Activated T-cell treated with anti-CD3 and anti-CD28 coated beads, Interleukin-2, amount 50 U/mL, for 4 hours (primary cell): ENCODE data around the gene AGPAT4. TPM values are rescaled to one million over a fixed set of nuclear protein-coding genes. Genes with fewer than 3 reads are reported as not detected.
"Not testable (repeated sequence)": the region's sequence is repeated elsewhere in the genome, so short reads cannot be mapped to it uniquely, and the experiment has no call there.

Source experiments
- ATAC-seq, 2 donors: fragments of 200-7000 bp; cut with Tn5 transposase; one replicate each; pipeline ENCODE4 v1.10.0; 2021
- DNase-seq: peaks from one replicate; pipeline ENCODE4 v3.0.0-alpha.2; 2020
- H3K27me3 Mint-ChIP-seq: one replicate; pipeline ENCODE4 v1.8.0; 2021; ENCODE audit warnings: low read depth, mixed read lengths
- H3K36me3 Mint-ChIP-seq: one replicate; pipeline ENCODE4 v1.8.0; 2022; ENCODE audit warnings: mixed read lengths; ENCODE audit not compliant: insufficient read depth
- H3K4me1 Mint-ChIP-seq: one replicate; pipeline ENCODE4 v1.8.0; 2021; ENCODE audit warnings: low read depth, mixed read lengths
- H3K4me3 Mint-ChIP-seq: one replicate; pipeline ENCODE4 v1.8.0; 2021; ENCODE audit warnings: mild to moderate bottlenecking, moderate library complexity, mixed read lengths
- H3K9me3 Mint-ChIP-seq: one replicate; pipeline ENCODE4 v1.8.0; 2021; ENCODE audit warnings: mixed read lengths
- total RNA-seq, 3 donors: library from RNA; stranded (reverse); gene quantifications; one replicate each; pipeline ENCODE4 v1.2.1, GENCODE V29; 2021

The AGPAT4 gene
- total RNA-seq, 3 donors from 2014 or later = 1.5 to 2.0 (median 2.0) TPM

GRCh38 chr6:161233986-161234661 is 39.7 kb downstream of the AGPAT4 start:
- Mint-ChIP-seq H3K9me3 (no peaks in the 10 kb centered on the region), H3K4me1 (peaks cover 6% of the 10 kb centered on the region), H3K36me3 (peaks cover 26% of the 10 kb centered on the region), H3K27me3 (no peaks in the 10 kb centered on the region), H3K4me3 (no peak overlapping the region)
- ATAC-seq = no peak
- DNase-seq = no peak

- H3K4me3 Mint-ChIP-seq = no peak overlapping the region
- no peak for DNase-seq
- H3K36me3 Mint-ChIP-seq = peaks cover 21% of the 10 kb centered on the region
- no peak for ATAC-seq
- no peaks in the 10 kb centered on the region for H3K9me3 Mint-ChIP-seq
- H3K27me3 Mint-ChIP-seq = no peaks in the 10 kb centered on the region
- H3K4me1 Mint-ChIP-seq = peaks cover 17% of the 10 kb centered on the region
Measured at GRCh38 chr6:161232467-161232866, 41.4 kb downstream of the AGPAT4 start.

- Mint-ChIP-seq H3K4me3 (no peak overlapping the region), H3K36me3 (peaks cover 21% of the 10 kb centered on the region), H3K4me1 (peaks cover 21% of the 10 kb centered on the region), H3K9me3 (no peaks in the 10 kb centered on the region), H3K27me3 (no peaks in the 10 kb centered on the region)
- DNase-seq = no peak
- ATAC-seq = no peak
Measured at GRCh38 chr6:161232010-161232409, 41.9 kb downstream of the AGPAT4 start.

DNA sequence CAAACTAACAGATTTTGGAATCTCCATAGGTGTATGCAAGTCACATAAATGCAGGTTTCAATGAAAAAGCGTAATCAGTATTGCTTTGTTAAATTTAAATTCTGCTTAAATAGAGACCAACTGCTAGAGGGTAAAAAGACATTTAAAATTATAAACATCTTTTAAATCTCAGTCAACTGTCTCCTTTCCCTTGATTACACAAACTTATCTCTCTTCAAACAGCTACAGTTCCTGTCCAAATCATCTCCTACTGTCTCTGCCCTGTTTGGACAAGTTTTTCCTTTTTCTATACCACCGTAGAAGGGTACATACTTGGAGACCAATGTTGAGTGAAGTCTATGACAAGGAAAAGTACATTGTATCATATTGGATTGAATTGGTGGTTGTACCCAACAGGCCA is 43.5 kb downstream of the AGPAT4 start:
- Mint-ChIP-seq H3K4me1 (peaks cover 33% of the 10 kb centered on the region), H3K9me3 (no peaks in the 10 kb centered on the region), H3K4me3 (no peak overlapping the region), H3K36me3 (peaks cover 24% of the 10 kb centered on the region), H3K27me3 (no peaks in the 10 kb centered on the region)
- ATAC-seq = no peak
- DNase-seq = no peak

DNA sequence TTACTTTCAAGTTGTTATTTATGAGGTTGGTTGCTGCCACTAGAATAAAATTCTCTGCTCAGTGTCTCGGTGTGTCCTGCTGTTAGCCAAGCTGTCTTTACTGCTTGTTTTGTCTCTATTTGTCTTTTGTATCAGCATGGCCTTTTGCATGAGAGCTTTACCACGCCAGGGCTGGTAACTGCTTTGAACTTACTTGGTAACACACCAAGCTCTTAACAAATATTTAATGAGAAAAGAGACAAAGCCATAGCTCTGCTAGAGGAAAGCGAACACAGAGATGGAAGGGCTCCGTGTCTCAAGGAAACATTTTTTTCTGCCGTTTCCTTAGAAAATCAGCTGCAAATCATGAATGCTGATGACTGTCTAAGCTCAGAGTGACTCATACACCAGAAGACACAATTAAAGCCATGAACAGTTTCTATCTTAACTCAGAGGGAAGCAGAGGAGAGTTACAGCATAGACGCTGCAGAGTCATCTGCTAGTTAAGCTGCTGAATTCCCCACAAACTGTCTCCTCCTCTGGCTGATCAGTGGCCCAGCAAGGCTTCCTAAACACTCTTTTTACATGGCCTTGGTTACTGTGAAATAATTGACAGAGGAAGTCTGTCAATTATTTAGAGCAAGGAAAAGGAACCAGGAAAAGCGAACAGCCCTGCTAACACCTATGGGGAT is 44.8 kb downstream of the AGPAT4 start:
- Mint-ChIP-seq H3K27me3 (no peaks in the 10 kb centered on the region), H3K36me3 (peaks cover 24% of the 10 kb centered on the region), H3K4me3 (no peak overlapping the region), H3K9me3 (no peaks in the 10 kb centered on the region), H3K4me1 (peaks cover 41% of the 10 kb centered on the region)
- peak; percentile 37 to 64 for ATAC-seq
- DNase-seq = no peak

DNA sequence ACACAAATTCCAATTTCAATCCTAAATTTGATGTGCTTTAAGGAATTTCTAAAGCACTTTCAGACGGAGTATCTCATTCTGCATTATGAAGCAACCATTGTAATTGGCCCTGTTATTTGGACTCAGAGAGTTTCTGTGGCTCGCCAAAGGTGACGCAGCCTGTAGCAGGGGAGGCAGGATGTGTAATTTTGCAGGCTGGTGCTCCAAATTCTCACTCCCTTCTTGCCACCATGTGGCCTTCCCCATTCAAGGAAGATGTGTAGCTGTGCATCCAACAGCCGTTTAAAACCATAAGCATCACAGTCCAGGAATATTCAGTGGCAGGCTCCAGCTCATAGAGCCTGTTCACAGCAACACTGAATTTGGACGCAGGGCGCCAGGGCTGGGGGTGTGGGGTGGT is 45.8 kb downstream of the AGPAT4 start:
- Mint-ChIP-seq H3K4me1 (peaks cover 47% of the 10 kb centered on the region), H3K4me3 (no peak overlapping the region), H3K36me3 (peaks cover 23% of the 10 kb centered on the region), H3K9me3 (no peaks in the 10 kb centered on the region), H3K27me3 (no peaks in the 10 kb centered on the region)
- no peak for ATAC-seq
- no peak for DNase-seq

GRCh38 chr6:161227004-161227960 is 46.6 kb downstream of the AGPAT4 start:
- Mint-ChIP-seq H3K4me3 (peak overlapping the region; percentile 39), H3K9me3 (no peaks in the 10 kb centered on the region), H3K36me3 (peaks cover 21% of the 10 kb centered on the region), H3K27me3 (no peaks in the 10 kb centered on the region), H3K4me1 (peaks cover 47% of the 10 kb centered on the region)
- no peak for DNase-seq
- no peak for ATAC-seq

- no peaks in the 10 kb centered on the region for H3K9me3 Mint-ChIP-seq
- H3K4me3 Mint-ChIP-seq = peak overlapping the region; percentile 39
- ATAC-seq (peak; percentile 47 to 51), DNase-seq (no peak)
- no peaks in the 10 kb centered on the region for H3K27me3 Mint-ChIP-seq
- peaks cover 18% of the 10 kb centered on the region for H3K36me3 Mint-ChIP-seq
- H3K4me1 Mint-ChIP-seq = peaks cover 47% of the 10 kb centered on the region
Measured at GRCh38 chr6:161226009-161226964, 47.6 kb downstream of the AGPAT4 start.

DNA sequence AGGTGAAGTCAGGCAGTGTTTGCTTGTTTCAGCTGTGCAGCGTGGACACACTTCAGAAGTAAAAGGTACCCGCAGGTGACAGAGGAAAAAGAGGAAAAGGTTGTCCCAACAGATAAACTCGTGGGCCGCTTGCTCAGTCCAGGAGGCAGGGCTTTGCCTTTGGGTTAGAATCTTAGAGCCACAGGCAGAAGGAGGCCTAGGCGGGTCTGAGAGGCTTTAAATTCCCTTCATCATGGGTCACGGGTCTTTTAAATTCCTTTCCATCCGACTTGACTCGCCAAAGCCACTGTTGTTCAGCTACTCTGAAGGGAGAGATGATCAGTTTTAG is 48.2 kb downstream of the AGPAT4 start:
- DNase-seq (no peak), ATAC-seq (no peak)
- Mint-ChIP-seq H3K36me3 (peaks cover 15% of the 10 kb centered on the region), H3K9me3 (no peaks in the 10 kb centered on the region), H3K4me3 (no peak overlapping the region), H3K4me1 (peaks cover 47% of the 10 kb centered on the region), H3K27me3 (no peaks in the 10 kb centered on the region)

DNA sequence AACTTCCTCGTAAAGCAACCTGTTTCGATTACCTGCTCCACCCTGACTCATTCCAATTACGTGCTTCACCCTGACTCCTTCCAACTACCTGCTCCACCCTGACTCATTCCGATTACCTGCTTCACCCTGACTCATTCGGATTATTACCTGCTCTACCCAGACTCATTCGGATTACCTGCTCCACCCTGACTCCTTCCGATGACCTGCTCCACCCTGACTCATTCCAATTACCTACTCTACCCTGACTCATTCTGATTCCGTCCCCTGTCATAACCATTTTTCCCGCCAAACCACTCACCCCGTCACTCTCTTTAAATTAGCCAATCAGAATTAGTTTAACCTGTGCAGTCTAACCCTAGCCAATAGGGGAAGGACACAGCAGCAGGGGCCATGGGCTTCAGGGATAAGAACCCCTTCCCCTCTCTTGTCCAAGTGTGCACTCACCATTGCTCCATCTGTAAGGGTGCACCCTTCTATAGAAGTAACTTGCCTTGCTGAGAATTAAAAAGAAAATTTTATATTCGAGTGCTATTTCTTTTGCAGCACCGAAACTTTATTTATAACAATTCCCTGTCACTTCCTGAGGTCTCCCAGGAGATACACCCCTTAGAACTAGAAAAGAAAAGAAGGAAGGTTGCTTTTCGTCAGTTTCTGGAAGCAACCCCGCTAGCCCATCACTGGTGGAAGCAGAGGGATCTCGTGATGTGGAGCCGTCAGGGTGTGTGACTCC is 48.7 kb downstream of the AGPAT4 start:
- H3K4me1 Mint-ChIP-seq = peaks cover 47% of the 10 kb centered on the region
- not testable (repeated sequence) for H3K27me3 Mint-ChIP-seq, H3K4me3 Mint-ChIP-seq, DNase-seq, H3K9me3 Mint-ChIP-seq, ATAC-seq
- peaks cover 12% of the 10 kb centered on the region for H3K36me3 Mint-ChIP-seq

GRCh38 chr6:161223646-161224045 is 50.2 kb downstream of the AGPAT4 start:
- Mint-ChIP-seq H3K36me3 (peaks cover 10% of the 10 kb centered on the region), H3K9me3 (no peaks in the 10 kb centered on the region), H3K27me3 (no peaks in the 10 kb centered on the region), H3K4me1 (peaks cover 41% of the 10 kb centered on the region), H3K4me3 (no peak overlapping the region)
- DNase-seq = no peak
- no peak for ATAC-seq

DNA sequence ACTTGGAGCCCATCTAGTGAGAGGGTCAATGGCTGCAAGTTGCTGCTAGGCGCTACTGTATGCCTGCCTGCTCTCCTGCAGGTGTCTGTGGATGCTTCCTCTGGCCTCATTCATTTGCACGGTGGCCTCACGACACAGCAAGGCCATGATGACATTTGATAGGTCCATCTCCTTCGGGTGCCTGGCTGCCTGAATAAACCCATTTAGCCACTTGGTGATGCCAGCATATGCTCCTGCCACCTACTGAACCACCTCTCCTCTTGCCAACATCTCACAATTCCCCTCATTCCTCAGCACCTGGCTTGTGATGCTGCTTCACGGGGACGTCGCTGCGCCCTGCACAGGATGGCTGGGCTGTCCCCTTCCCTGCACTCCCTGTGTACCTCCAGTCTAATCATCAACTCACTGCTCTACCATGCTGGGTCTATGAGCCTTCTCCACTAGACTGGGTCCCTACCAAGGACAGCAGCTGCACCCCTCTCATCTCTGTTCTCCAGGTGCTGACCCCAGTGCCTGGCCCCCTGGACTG is 51.1 kb downstream of the AGPAT4 start:
- DNase-seq = no peak
- H3K27me3 Mint-ChIP-seq = no peaks in the 10 kb centered on the region

GRCh38 chr6:161220346-161220745 is 53.5 kb downstream of the AGPAT4 start:
- no peak for ATAC-seq
- H3K9me3 Mint-ChIP-seq = peaks cover 5% of the 10 kb centered on the region
- no peak overlapping the region for H3K4me3 Mint-ChIP-seq
- H3K36me3 Mint-ChIP-seq = peaks cover 22% of the 10 kb centered on the region
- H3K27me3 Mint-ChIP-seq = no peaks in the 10 kb centered on the region
- DNase-seq = no peak
- H3K4me1 Mint-ChIP-seq = peaks cover 15% of the 10 kb centered on the region

More for the DNA sequence above, 51.1 kb downstream of the AGPAT4 start:
- no peak overlapping the region for H3K4me3 Mint-ChIP-seq
- no peak for ATAC-seq
- H3K9me3 Mint-ChIP-seq = no peaks in the 10 kb centered on the region
- H3K36me3 Mint-ChIP-seq = peaks cover 10% of the 10 kb centered on the region
- H3K4me1 Mint-ChIP-seq = peaks cover 36% of the 10 kb centered on the region
